DOHH2 (cell line): ENCODE measurements around the gene EML6.

Experiments used
- EZH2phosphoT487 ChIP-seq: fragments of 200-600 bp; sonication (generic); IDR thresholded peaks from 2 replicates; pipeline ENCODE4 v1.6.1; 2017; ENCODE audit warnings: borderline replicate concordance, mild to moderate bottlenecking, antibody characterized with exemption, low read length, moderate library complexity, mixed read lengths
- TF ChIP-seq, protein P1 (sequence below): fragments of 200-600 bp; sonication (generic); IDR thresholded peaks from one replicate; pipeline ENCODE4 v1.5.1; 2014; ENCODE audit warnings: antibody characterized with exemption, mild to moderate bottlenecking, low read depth, low read length; ENCODE audit not compliant: poor library complexity, severe bottlenecking

GRCh38 chr2:54927085-54927750 lies 203.8 kb downstream of the EML6 start:
- TF ChIP-seq, protein P1, sequence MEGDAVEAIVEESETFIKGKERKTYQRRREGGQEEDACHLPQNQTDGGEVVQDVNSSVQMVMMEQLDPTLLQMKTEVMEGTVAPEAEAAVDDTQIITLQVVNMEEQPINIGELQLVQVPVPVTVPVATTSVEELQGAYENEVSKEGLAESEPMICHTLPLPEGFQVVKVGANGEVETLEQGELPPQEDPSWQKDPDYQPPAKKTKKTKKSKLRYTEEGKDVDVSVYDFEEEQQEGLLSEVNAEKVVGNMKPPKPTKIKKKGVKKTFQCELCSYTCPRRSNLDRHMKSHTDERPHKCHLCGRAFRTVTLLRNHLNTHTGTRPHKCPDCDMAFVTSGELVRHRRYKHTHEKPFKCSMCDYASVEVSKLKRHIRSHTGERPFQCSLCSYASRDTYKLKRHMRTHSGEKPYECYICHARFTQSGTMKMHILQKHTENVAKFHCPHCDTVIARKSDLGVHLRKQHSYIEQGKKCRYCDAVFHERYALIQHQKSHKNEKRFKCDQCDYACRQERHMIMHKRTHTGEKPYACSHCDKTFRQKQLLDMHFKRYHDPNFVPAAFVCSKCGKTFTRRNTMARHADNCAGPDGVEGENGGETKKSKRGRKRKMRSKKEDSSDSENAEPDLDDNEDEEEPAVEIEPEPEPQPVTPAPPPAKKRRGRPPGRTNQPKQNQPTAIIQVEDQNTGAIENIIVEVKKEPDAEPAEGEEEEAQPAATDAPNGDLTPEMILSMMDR, result no peak
- no peak for TF ChIP-seq EZH2phosphoT487
